PC-9 (cell line): ENCODE results near the gene RPS15. TPM values are rescaled to one million over a fixed set of nuclear protein-coding genes. Genes with fewer than 3 reads are reported as not detected.

Experiments used
- BruUV-seq: library from RNA; stranded (reverse); fragments of 400-500 nt; replicated peaks from 2 replicates; lab custom pipeline; 2021; lab: Mats Ljungman, UMichigan
- CTCF ChIA-PET: fragments of 300-600 bp; sonication (Branson Sonifier 250); formaldehyde crosslinking; loops from one replicate; lab custom pipeline; 2022; ENCODE audit warnings: antibody characterized with exemption; lab: Charles Lee
- POLR2A ChIA-PET: fragments of 300-600 bp; sonication (Branson Sonifier 250); formaldehyde crosslinking; loops from one replicate; lab custom pipeline; 2022; ENCODE audit warnings: antibody characterized with exemption; ENCODE audit not compliant: unreplicated experiment; lab: Charles Lee
- DNase-seq, 2 experiments: peaks; one replicate each; pipeline versions ENCODE4 v3.0.0 to v3.0.0-alpha.2; 2015 to 2022; ENCODE audit warnings: mixed read lengths in 1 of 2
- H2AFZ ChIP-seq: fragments of 200-600 bp; sonication (generic); 2 replicates; pipeline ENCODE4 v1.8.1; 2017; ENCODE audit warnings: antibody characterized with exemption
- H3F3A ChIP-seq: fragments of 200-600 bp; sonication (generic); 2 replicates; pipeline ENCODE4 v1.8.1; 2017; ENCODE audit warnings: antibody characterized with exemption, mild to moderate bottlenecking, low read depth; ENCODE audit not compliant: insufficient read depth
- H3K27ac ChIP-seq: fragments of 200-600 bp; sonication (generic); 2 replicates; pipeline ENCODE4 v1.6.1; 2016; ENCODE audit warnings: mixed run types
- H3K27me3 ChIP-seq: fragments of 200-600 bp; sonication (generic); 2 replicates; pipeline ENCODE4 v1.6.1; 2016; ENCODE audit warnings: low read depth, mixed run types; ENCODE audit not compliant: insufficient read depth
- H3K36me3 ChIP-seq: fragments of 200-600 bp; sonication (generic); 2 replicates; pipeline ENCODE4 v1.6.1; 2016; ENCODE audit warnings: low read depth, mixed run types
- H3K4me1 ChIP-seq: fragments of 200-600 bp; sonication (generic); replicated peaks from 2 replicates; pipeline ENCODE4 v1.6.1; 2016; ENCODE audit warnings: mixed run types; ENCODE audit not compliant: insufficient read depth
- H3K4me2 ChIP-seq: fragments of 200-600 bp; sonication (generic); 2 replicates; pipeline ENCODE4 v1.6.1; 2017; ENCODE audit warnings: mixed run types
- H3K4me3 ChIP-seq: fragments of 200-600 bp; sonication (generic); 2 replicates; pipeline ENCODE4 v1.6.1; 2016; ENCODE audit warnings: mixed run types
- H3K79me2 ChIP-seq: fragments of 200-600 bp; sonication (generic); 2 replicates; pipeline ENCODE4 v1.6.1; 2017; ENCODE audit warnings: low read depth, mixed run types
- H3K9me2 ChIP-seq: fragments of 200-600 bp; sonication (generic); 2 replicates; pipeline ENCODE4 v1.8.1; 2017; ENCODE audit warnings: mild to moderate bottlenecking; ENCODE audit not compliant: insufficient read depth
- H3K9me3 ChIP-seq: fragments of 200-600 bp; sonication (generic); 2 replicates; pipeline ENCODE4 v1.8.1; 2016; ENCODE audit warnings: low read depth; ENCODE audit not compliant: insufficient read depth
- H4K20me1 ChIP-seq: fragments of 200-600 bp; sonication (generic); 2 replicates; pipeline ENCODE4 v1.8.1; 2017; ENCODE audit not compliant: insufficient read depth
- CTCF ChIP-seq: fragments of 200-600 bp; sonication (generic); conservative IDR thresholded peaks from 2 replicates; pipeline ENCODE4 v1.6.1; 2017; ENCODE audit warnings: mixed run types, antibody characterized with exemption, mild to moderate bottlenecking, moderate library complexity
- EZH2 ChIP-seq: fragments of 200-600 bp; sonication (generic); IDR thresholded peaks from 2 replicates; pipeline ENCODE4 v1.8.0; 2017; ENCODE audit warnings: antibody characterized with exemption, low read depth
- intact Hi-C: fragments of 100-400 bp; cut with micrococcal nuclease; formaldehyde crosslinking; loops from one replicate; pipeline ENCODE4 v1.10.0; 2022; ENCODE audit not compliant: unreplicated experiment
- total RNA-seq: library from RNA; stranded (reverse); gene quantifications from 2 replicates; pipeline ENCODE4 v1.2.3, GENCODE V29; 2021

Gene RPS15
- total RNA-seq, 1 experiment from 2014 or later: 967 TPM

DNA sequence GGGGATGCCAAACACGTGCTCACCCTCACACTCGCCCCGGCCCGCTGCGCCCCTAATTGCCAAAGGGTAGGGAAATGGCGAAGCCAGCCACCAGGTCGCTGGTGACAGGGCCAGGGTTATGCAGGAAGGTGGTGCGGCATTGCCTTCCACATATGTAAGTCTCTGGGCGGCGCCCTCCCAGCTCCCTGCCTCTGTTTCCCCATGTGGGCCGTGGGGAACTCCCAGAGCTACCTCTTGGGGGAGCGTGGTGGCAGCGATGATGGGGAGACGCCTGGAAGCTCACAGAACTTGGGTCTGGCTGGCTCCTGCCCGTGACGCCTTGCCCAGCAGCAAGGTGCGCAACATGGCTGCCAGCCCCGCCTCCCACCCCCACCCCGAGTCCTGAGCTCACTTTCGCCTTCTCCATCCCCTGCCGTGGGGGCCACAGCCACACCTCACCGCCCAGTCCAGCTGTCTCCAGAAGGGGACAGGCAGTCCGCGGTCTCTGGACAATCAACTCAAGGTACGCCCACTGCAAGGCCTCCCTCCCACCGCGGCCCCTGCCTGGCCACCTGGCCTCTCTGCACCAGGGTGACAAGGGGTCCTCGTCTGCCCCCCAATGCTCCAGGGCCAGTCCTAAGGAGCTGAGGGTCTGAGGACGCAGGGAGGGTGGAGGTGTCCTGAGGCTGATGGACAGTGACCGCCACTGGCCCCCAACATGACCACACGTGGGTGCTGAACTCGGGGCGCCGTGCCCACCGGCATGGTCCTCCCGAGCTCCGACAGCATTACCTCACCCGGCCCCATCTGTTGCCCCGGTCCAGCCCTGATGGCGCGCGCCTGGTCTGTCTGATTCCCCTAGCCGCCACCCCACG lies 34.3 kb downstream of the RPS15 start:
- H3F3A ChIP-seq: peaks cover 5% of the 10 kb centered on the region; the same call in 1 of the 2 replicates
- no TSS peak for BruUV-seq
- 0 out of 2 replicates have a peak, but pooled peaks cover 6% of the 10 kb centered on the region for H3K79me2 ChIP-seq
- intact Hi-C loops: no loop called here
- no peak for TF ChIP-seq CTCF
- TF ChIP-seq EZH2: no peak
- ChIA-PET POLR2A (no interaction called here), CTCF (no interaction called here)
- no peak for DNase-seq
- no peak overlapping the region for H3K27ac ChIP-seq
- H3K4me3 ChIP-seq: no peak overlapping the region
- no peaks in the 10 kb centered on the region for H3K36me3 ChIP-seq
- H3K9me2 ChIP-seq: no peaks in the 10 kb centered on the region
- H3K27me3 ChIP-seq: no peaks in the 10 kb centered on the region
- H2AFZ ChIP-seq: no peak overlapping the region
- 0 out of 2 replicates have a peak, but pooled peaks cover 3% of the 10 kb centered on the region for H3K4me1 ChIP-seq
- H3K4me2 ChIP-seq: no peak overlapping the region
- H3K9me3 ChIP-seq: no peaks in the 10 kb centered on the region
- H4K20me1 ChIP-seq: peaks cover 8% of the 10 kb centered on the region

DNA sequence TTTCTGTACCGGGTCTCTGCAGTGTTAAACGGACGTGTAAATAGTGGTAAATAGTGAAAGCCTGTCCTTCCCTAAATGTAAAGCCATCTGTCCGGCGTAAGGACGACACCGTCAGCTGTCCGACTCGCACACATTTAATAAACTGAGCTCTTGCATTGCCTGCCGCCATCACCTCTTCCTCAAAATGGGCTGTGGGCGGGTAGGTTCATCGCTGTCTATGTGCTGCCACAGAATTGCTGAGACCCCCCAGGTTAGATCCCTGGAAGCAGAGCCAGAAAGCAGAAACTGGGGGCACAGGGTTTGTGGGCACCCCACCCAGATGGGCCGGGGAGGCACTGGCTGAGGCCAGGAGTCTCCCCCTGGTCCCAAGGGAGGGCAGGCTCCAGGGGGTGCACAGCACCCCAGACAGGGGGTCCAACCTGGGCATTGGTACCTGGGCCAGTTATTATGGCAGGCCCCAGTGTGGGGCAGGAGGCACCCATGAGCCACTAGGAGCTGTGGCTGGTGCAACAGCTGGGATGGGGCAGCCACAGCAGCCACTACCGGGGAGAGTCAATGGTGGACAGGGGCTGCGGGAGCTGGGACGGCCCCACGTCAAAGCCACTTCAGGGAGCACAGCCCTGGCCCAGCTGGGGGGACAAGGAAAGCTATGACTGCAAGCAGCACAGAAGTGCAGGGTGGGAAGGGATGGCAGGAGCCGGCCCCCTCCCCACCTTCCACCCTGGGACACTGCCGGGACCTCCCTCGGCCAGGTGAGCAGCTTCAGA lies 35.1 kb downstream of the RPS15 start:
- no peak overlapping the region for H3K27ac ChIP-seq
- no TSS peak for BruUV-seq
- no peak overlapping the region for H3K4me2 ChIP-seq
- no peaks in the 10 kb centered on the region for H3K27me3 ChIP-seq
- no peak overlapping the region for H3K4me3 ChIP-seq
- H4K20me1 ChIP-seq: peaks cover 8% of the 10 kb centered on the region
- H3K9me3 ChIP-seq: no peaks in the 10 kb centered on the region
- ChIA-PET POLR2A (no interaction called here), CTCF (no interaction called here)
- H3K36me3 ChIP-seq: no peaks in the 10 kb centered on the region
- peaks cover 5% of the 10 kb centered on the region; the same call in 1 of the 2 replicates for H3F3A ChIP-seq
- 0 out of 2 replicates have a peak, but pooled peaks cover 9% of the 10 kb centered on the region for H3K4me1 ChIP-seq
- intact Hi-C loops: no loop called here
- TF ChIP-seq CTCF (no peak), EZH2 (no peak)
- no peak for DNase-seq
- H3K9me2 ChIP-seq: no peaks in the 10 kb centered on the region
- no peak overlapping the region for H2AFZ ChIP-seq
- H3K79me2 ChIP-seq: peaks cover 11% of the 10 kb centered on the region; the same call in 1 of the 2 replicates

- 0 out of 2 replicates have a peak, but pooled peaks cover 9% of the 10 kb centered on the region for H3K4me1 ChIP-seq
- BruUV-seq: no TSS peak
- H3K4me2 ChIP-seq: no peak overlapping the region
- peaks cover 5% of the 10 kb centered on the region; the same call in 1 of the 2 replicates for H3F3A ChIP-seq
- CTCF ChIA-PET: no interaction called here
- H4K20me1 ChIP-seq: peaks cover 8% of the 10 kb centered on the region
- TF ChIP-seq CTCF (no peak), EZH2 (no peak)
- H3K36me3 ChIP-seq: no peaks in the 10 kb centered on the region
- H3K9me2 ChIP-seq: no peaks in the 10 kb centered on the region
- intact Hi-C loops: no loop called here
- H3K79me2 ChIP-seq: peaks cover 16% of the 10 kb centered on the region; the same call in 1 of the 2 replicates
- H2AFZ ChIP-seq: no peak overlapping the region
- no peak overlapping the region for H3K27ac ChIP-seq
- H3K9me3 ChIP-seq: no peaks in the 10 kb centered on the region
- DNase-seq: no peak
- no peaks in the 10 kb centered on the region for H3K27me3 ChIP-seq
- POLR2A ChIA-PET: no interaction called here
- H3K4me3 ChIP-seq: no peak overlapping the region
Observed at GRCh38 chr19:1474011-1474764, 36.0 kb downstream of the RPS15 start.
